HepG2 (cell line): ENCODE measurements around the gene C2orf74. TPM values are rescaled to one million over a fixed set of nuclear protein-coding genes. Genes with fewer than 3 reads are reported as not detected.

Experiments used
- ARNTL ChIP-seq: sonication (generic); formaldehyde crosslinking; IDR thresholded peaks from 2 replicates; pipeline ENCODE4 v1.4.0; 2020; ENCODE audit warnings: mild to moderate bottlenecking, missing genetic modification reagents
- GATA4 ChIP-seq: sonication (generic); IDR thresholded peaks from 2 replicates; pipeline ENCODE4 v1.6.1; 2016; ENCODE audit warnings: antibody characterized with exemption, low read depth, borderline replicate concordance
- GATAD1 ChIP-seq: IDR thresholded peaks from 2 replicates; pipeline ENCODE4 v1.6.1; 2016; ENCODE audit warnings: missing genetic modification reagents, missing compliant biosample characterization
- POLR2AphosphoS5 ChIP-seq: IDR thresholded peaks from 2 replicates; pipeline ENCODE4 v1.6.1; 2012; ENCODE audit warnings: low read depth, low read length
- RFX3 ChIP-seq: IDR thresholded peaks from 2 replicates; pipeline ENCODE4 v1.6.1; 2016; ENCODE audit warnings: missing biosample characterization, missing genetic modification reagents
- SETDB1 ChIP-seq: sonication (generic); formaldehyde crosslinking; IDR thresholded peaks from 2 replicates; pipeline ENCODE4 v1.5.1; 2020; ENCODE audit warnings: missing genetic modification reagents, mild to moderate bottlenecking, borderline replicate concordance
- SMYD3 ChIP-seq: sonication (generic); formaldehyde crosslinking; IDR thresholded peaks from 2 replicates; pipeline ENCODE4 v1.8.1; 2023; ENCODE audit warnings: mild to moderate bottlenecking, missing genetic modification reagents
- ZBTB1 ChIP-seq: sonication (generic); formaldehyde crosslinking; IDR thresholded peaks from 2 replicates; pipeline ENCODE4 v1.4.0; 2020; ENCODE audit warnings: missing genetic modification reagents, borderline replicate concordance
- ZEB1 ChIP-seq: IDR thresholded peaks from 2 replicates; pipeline ENCODE4 v1.6.1; 2012; ENCODE audit warnings: mild to moderate bottlenecking, low read depth, inconsistent platforms; ENCODE audit not compliant: insufficient replicate concordance
- ZFYVE20 ChIP-seq: sonication (generic); formaldehyde crosslinking; IDR thresholded peaks from 2 replicates; pipeline ENCODE4 v1.8.0; 2023; ENCODE audit warnings: low read depth, mild to moderate bottlenecking, moderate library complexity, missing genetic modification reagents, borderline replicate concordance
- ZNF766 ChIP-seq: sonication (generic); formaldehyde crosslinking; IDR thresholded peaks from 2 replicates; pipeline ENCODE4 v1.5.0; 2020; ENCODE audit warnings: missing genetic modification reagents, borderline replicate concordance
- ZNF775 ChIP-seq: sonication (generic); formaldehyde crosslinking; IDR thresholded peaks from 2 replicates; pipeline ENCODE4 v1.4.0; 2020; ENCODE audit warnings: missing genetic modification reagents, mild to moderate bottlenecking, moderate library complexity, borderline replicate concordance
- ZNF841 ChIP-seq: sonication (generic); formaldehyde crosslinking; IDR thresholded peaks from 2 replicates; pipeline ENCODE4 v1.8.1; 2023; ENCODE audit warnings: missing genetic modification reagents, borderline replicate concordance
- polyA plus RNA-seq, 8 experiments: library from polyadenylated mRNA; depleted of rRNA in 3 of 8; stranded (reverse) in 7 of 8; unstranded in 1 of 8; fragments of >200 nt; fragmentation: Illumina TruSeq in 4 of 8; extraction: Trizol in 4 of 8; gene quantifications; 2 replicates each; pipeline versions ENCODE4 v1.2.1 to v1.2.3, GENCODE V29; 2011 to 2016; ENCODE audit warnings: low read depth in 4 of 8, missing spikeins in 1 of 8, mixed read lengths in 1 of 8; ENCODE audit not compliant: insufficient read depth in 1 of 8
- total RNA-seq, 5 experiments: library from RNA; depleted of rRNA; stranded (reverse); fragments of >200 nt; fragmentation: Illumina TruSeq; extraction: Trizol; gene quantifications; 2 replicates each; pipeline ENCODE4 v1.2.3, GENCODE V29; 2016; ENCODE audit warnings: low read depth in 1 of 5
- TF ChIP-seq, protein P1 (sequence below): sonication (generic); formaldehyde crosslinking; IDR thresholded peaks from 2 replicates; pipeline ENCODE4 v1.5.0; 2020; ENCODE audit warnings: missing genetic modification reagents
- TF ChIP-seq, protein P2 (sequence below): sonication (generic); formaldehyde crosslinking; IDR thresholded peaks from 2 replicates; pipeline ENCODE4 v1.4.0; 2020; ENCODE audit warnings: missing genetic modification reagents
- TF ChIP-seq, protein P3 (sequence below): sonication (generic); formaldehyde crosslinking; IDR thresholded peaks from 2 replicates; pipeline ENCODE4 v1.8.0; 2022; ENCODE audit warnings: missing genetic modification reagents, mild to moderate bottlenecking, moderate library complexity, borderline replicate concordance
- TF ChIP-seq, protein P4 (sequence below): sonication (generic); formaldehyde crosslinking; IDR thresholded peaks from 2 replicates; pipeline ENCODE4 v1.5.0; 2020; ENCODE audit warnings: mild to moderate bottlenecking, missing genetic modification reagents, borderline replicate concordance
- TF ChIP-seq, protein P5 (sequence below): sonication (generic); formaldehyde crosslinking; IDR thresholded peaks from 2 replicates; pipeline ENCODE4 v1.8.1; 2023; ENCODE audit warnings: missing genetic modification reagents, mild to moderate bottlenecking, borderline replicate concordance

The C2orf74 gene
- total and polyA plus RNA-seq, 2 of the 13 experiments (the other 11 are each of a cell fraction or from before 2014, with no cell fraction given), result 10.6 to 13.8 TPM

DNA sequence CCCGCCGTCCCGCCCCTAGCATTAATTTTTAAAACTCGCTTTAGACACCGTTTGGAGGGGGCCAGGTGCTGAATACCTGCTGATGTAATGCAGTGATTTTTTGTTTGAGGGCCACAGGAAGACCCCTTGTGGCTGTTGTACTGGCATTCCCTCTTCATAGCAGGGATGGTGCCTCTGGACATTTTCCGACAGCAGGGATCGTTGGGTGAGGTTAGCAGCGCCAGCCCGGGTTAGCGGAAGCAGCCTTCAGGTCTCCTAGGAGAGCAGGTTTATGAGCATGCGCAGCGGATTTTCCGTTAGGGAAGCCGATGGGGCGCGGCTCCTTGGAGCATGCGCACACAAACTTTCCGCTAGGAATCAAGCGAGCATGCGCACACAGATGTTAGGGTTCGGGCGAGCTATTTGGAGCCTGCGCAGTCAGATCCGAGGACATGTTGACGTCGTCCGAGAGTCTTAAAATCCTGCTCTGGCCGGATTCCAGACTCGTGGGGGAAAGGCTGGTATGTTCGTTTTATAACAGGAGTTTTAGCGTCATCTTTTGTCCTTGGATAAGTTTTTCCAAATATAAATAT is 17.2 kb upstream of the C2orf74 start (continued):
- TF ChIP-seq, protein P1, sequence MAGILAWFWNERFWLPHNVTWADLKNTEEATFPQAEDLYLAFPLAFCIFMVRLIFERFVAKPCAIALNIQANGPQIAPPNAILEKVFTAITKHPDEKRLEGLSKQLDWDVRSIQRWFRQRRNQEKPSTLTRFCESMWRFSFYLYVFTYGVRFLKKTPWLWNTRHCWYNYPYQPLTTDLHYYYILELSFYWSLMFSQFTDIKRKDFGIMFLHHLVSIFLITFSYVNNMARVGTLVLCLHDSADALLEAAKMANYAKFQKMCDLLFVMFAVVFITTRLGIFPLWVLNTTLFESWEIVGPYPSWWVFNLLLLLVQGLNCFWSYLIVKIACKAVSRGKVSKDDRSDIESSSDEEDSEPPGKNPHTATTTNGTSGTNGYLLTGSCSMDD (CRISPR knock-in tag), result no peak
- no peak for TF ChIP-seq SETDB1 (CRISPR knock-in tag)
- TF ChIP-seq ZBTB1 (CRISPR knock-in tag), result no peak
- TF ChIP-seq, protein P2, sequence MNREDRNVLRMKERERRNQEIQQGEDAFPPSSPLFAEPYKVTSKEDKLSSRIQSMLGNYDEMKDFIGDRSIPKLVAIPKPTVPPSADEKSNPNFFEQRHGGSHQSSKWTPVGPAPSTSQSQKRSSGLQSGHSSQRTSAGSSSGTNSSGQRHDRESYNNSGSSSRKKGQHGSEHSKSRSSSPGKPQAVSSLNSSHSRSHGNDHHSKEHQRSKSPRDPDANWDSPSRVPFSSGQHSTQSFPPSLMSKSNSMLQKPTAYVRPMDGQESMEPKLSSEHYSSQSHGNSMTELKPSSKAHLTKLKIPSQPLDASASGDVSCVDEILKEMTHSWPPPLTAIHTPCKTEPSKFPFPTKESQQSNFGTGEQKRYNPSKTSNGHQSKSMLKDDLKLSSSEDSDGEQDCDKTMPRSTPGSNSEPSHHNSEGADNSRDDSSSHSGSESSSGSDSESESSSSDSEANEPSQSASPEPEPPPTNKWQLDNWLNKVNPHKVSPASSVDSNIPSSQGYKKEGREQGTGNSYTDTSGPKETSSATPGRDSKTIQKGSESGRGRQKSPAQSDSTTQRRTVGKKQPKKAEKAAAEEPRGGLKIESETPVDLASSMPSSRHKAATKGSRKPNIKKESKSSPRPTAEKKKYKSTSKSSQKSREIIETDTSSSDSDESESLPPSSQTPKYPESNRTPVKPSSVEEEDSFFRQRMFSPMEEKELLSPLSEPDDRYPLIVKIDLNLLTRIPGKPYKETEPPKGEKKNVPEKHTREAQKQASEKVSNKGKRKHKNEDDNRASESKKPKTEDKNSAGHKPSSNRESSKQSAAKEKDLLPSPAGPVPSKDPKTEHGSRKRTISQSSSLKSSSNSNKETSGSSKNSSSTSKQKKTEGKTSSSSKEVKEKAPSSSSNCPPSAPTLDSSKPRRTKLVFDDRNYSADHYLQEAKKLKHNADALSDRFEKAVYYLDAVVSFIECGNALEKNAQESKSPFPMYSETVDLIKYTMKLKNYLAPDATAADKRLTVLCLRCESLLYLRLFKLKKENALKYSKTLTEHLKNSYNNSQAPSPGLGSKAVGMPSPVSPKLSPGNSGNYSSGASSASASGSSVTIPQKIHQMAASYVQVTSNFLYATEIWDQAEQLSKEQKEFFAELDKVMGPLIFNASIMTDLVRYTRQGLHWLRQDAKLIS (CRISPR knock-in tag), result no peak
- TF ChIP-seq ZFYVE20 (CRISPR knock-in tag), result no peak
- TF ChIP-seq GATA4, result 0 out of 2 replicates have a peak, but pooled peaks have one; percentile 57
- no peak for TF ChIP-seq ARNTL
- TF ChIP-seq POLR2AphosphoS5, result peak; percentile 96
- no peak for TF ChIP-seq ZEB1
- TF ChIP-seq ZNF841 (CRISPR knock-in tag), result no peak
- TF ChIP-seq SMYD3 (CRISPR knock-in tag), result no peak
- no peak for TF ChIP-seq ZNF775 (CRISPR knock-in tag)
- TF ChIP-seq ZNF766 (CRISPR knock-in tag), result no peak
- TF ChIP-seq, protein P3, sequence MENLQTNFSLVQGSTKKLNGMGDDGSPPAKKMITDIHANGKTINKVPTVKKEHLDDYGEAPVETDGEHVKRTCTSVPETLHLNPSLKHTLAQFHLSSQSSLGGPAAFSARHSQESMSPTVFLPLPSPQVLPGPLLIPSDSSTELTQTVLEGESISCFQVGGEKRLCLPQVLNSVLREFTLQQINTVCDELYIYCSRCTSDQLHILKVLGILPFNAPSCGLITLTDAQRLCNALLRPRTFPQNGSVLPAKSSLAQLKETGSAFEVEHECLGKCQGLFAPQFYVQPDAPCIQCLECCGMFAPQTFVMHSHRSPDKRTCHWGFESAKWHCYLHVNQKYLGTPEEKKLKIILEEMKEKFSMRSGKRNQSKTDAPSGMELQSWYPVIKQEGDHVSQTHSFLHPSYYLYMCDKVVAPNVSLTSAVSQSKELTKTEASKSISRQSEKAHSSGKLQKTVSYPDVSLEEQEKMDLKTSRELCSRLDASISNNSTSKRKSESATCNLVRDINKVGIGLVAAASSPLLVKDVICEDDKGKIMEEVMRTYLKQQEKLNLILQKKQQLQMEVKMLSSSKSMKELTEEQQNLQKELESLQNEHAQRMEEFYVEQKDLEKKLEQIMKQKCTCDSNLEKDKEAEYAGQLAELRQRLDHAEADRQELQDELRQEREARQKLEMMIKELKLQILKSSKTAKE, result no peak
- TF ChIP-seq GATAD1 (CRISPR knock-in tag), result peak; percentile 82
- TF ChIP-seq, protein P4, sequence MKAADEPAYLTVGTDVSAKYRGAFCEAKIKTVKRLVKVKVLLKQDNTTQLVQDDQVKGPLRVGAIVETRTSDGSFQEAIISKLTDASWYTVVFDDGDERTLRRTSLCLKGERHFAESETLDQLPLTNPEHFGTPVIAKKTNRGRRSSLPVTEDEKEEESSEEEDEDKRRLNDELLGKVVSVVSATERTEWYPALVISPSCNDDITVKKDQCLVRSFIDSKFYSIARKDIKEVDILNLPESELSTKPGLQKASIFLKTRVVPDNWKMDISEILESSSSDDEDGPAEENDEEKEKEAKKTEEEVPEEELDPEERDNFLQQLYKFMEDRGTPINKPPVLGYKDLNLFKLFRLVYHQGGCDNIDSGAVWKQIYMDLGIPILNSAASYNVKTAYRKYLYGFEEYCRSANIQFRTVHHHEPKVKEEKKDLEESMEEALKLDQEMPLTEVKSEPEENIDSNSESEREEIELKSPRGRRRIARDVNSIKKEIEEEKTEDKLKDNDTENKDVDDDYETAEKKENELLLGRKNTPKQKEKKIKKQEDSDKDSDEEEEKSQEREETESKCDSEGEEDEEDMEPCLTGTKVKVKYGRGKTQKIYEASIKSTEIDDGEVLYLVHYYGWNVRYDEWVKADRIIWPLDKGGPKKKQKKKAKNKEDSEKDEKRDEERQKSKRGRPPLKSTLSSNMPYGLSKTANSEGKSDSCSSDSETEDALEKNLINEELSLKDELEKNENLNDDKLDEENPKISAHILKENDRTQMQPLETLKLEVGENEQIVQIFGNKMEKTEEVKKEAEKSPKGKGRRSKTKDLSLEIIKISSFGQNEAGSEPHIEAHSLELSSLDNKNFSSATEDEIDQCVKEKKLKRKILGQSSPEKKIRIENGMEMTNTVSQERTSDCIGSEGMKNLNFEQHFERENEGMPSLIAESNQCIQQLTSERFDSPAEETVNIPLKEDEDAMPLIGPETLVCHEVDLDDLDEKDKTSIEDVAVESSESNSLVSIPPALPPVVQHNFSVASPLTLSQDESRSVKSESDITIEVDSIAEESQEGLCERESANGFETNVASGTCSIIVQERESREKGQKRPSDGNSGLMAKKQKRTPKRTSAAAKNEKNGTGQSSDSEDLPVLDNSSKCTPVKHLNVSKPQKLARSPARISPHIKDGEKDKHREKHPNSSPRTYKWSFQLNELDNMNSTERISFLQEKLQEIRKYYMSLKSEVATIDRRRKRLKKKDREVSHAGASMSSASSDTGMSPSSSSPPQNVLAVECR (CRISPR knock-in tag), result peak; percentile 76; the same call in 1 of the 2 replicates
- TF ChIP-seq, protein P5, sequence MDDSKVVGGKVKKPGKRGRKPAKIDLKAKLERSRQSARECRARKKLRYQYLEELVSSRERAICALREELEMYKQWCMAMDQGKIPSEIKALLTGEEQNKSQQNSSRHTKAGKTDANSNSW (CRISPR knock-in tag), result no peak
- 0 out of 2 replicates have a peak, but pooled peaks have one; percentile 25 for TF ChIP-seq RFX3 (CRISPR knock-in tag)
